Embryonic facial prominence (tissue), 1 donor: ENCODE data around the gene UPF1.

ENCODE experiments used
- DNase-seq: peaks from one replicate; pipeline ENCODE4 v3.0.0-alpha.2; 2016; ENCODE audit errors: extremely low spot score

UPF1 gene

DNA sequence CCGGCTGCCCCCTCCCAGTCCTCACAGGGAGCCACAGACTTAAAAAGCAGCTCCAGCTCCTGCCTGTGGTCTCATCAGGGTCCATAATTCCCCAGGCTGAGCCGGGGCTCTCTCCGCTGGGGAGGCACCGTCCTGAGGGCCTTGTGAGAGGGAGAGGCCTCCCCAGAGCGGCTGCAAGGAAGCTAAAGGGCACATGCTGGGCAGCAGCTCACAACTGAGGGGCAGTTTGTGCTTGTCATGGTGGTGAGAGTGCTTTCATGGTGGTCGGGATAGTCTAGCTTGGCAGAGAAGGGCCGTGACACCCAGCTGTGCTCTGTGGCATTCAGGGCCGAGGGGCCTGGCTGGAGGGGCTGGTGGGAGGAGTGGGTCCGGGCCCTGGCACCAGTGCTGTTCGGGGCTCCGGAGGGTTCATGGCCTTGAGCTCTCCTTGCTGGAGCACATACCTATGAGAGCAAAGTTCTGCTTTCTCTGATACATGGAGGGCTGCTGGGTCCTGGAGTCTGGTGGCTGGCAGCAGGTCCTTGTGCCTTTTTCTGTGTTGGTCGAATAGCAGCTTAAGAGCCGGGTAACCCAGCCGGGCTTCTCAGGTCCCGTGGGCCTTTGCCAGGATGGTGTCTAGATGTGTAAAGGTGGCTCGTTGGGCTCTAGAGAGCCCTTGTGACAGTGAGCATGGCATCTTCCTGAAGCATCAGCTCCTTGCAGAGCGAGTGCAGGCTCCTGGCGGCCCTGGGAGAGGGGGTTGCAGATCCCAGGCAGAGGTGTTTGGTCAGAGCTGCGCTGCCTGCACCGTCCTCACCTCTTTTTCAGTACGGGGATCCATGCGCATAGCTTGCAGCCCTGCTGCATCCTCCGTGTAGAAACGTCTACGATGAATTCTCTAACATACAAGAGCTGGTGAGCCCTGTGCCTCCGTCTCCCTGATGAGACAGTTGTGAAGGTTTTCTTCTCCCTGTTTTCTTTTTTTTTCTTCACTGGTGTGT lies 8.8 kb downstream of the UPF1 start:
- no peak for DNase-seq

GRCh38 chr19:18841400-18841799 lies 9.6 kb downstream of the UPF1 start:
- DNase-seq = no peak

GRCh38 chr19:18842166-18842565 lies 10.4 kb downstream of the UPF1 start:
- no peak for DNase-seq

DNA sequence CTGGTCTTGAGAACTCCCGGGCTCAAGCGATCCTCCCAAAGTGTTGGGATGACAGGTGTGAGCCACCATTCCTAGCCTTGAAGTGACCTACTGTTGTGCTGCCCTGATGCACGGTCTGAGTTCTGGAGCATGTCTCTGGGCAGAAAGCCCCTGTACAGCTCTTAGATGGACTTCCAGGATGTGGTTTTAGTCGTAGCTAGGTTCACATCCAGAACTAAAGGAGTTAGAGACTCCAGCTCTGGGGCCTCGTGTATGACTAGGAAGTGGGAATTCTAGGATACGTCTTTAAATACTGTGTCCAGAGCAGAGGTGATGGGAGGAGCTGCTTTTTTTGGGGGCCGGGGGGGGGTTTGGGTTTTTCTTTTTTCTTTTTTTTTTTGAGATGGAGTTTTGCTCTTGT lies 12.2 kb downstream of the UPF1 start:
- DNase-seq = no peak

DNA sequence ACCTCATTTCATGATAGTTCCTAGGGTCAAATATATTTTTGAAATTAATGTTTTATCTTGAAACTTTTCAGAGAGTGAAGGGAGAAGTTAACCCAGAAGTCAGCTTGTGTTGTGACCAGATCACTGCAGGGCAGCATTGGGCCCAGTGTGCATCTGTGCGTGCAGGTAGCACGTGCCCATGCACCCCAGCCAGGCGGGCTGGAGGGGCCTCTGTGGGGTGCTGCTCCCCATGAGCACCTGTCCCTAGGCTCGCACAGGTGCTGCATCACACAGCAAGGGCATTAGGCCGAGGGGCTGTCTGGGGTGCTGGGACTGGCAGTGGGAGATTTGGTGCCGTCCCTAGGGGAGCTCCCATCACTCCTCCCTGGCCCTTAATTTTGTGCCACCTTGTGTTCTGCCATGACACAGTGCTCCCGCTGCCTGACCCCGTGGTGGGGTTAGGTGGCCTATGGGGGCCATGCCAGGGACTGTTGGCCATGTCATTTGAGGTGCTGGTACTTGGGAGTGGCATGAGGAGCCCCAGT lies 13.1 kb downstream of the UPF1 start:
- no peak for DNase-seq

GRCh38 chr19:18845961-18846360 lies 14.2 kb downstream of the UPF1 start:
- DNase-seq = no peak

- no peak for DNase-seq
These were observed 15.2 kb downstream of the UPF1 start for GRCh38 chr19:18846862-18847548.

GRCh38 chr19:18847549-18848463 lies 16.0 kb downstream of the UPF1 start:
- DNase-seq = no peak

GRCh38 chr19:18848878-18849661 lies 17.3 kb downstream of the UPF1 start:
- no peak for DNase-seq

DNA sequence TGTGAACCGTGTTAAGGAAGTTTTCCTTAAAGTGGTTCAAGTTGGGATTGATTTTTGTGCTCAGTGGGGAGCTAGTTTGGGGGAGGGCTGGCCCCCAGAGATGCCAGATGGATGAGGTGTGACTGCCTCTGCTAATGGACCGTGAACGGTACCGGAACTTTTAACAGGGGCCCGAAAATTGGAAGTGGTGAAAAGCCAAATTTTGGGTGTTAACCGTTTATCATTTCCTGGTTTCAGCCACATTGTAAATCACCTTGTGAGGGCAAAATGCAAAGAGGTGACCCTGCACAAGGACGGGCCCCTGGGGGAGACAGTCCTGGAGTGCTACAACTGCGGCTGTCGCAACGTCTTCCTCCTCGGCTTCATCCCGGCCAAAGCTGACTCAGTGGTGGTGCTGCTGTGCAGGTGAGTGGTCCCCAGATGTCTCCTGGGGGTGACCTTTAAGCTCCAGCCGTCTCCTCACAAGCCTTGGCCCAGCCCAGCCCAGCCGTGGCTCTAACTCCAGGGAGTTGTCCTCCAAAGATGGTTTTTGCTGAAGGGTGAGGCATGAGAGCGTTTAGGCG lies 18.2 kb downstream of the UPF1 start:
- DNase-seq = no peak

- no peak for DNase-seq
These were observed 19.0 kb downstream of the UPF1 start for GRCh38 chr19:18850471-18851375.

DNA sequence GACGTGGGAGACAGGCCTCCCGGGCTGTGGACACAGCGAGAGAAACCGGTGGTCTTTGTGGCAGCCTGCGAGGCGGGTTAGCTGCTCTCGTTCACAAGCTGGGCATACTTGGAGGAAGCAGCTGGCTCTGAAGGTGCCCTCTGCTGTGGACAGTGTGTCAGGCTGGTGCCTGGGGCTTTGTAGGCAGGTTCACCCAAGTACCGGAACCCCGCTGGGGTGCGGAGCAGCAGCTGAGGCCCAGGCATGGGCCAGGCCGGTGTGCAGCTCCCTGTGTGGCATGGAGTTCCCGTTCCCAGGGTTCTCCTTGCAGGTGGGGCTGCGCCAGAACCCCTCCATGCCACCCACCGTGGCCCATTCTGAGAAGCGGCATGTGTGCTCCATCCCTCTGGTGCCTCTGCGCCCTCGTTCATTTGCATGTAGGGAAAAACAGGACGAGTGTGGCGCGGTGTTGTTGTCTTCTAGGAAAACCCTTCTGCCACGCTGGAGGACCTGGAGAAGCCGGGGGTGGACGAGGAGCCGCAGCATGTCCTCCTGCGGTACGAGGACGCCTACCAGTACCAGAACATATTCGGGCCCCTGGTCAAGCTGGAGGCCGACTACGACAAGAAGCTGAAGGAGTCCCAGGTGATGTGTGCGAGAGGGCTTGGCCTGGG lies 20.0 kb downstream of the UPF1 start:
- DNase-seq = no peak

DNA sequence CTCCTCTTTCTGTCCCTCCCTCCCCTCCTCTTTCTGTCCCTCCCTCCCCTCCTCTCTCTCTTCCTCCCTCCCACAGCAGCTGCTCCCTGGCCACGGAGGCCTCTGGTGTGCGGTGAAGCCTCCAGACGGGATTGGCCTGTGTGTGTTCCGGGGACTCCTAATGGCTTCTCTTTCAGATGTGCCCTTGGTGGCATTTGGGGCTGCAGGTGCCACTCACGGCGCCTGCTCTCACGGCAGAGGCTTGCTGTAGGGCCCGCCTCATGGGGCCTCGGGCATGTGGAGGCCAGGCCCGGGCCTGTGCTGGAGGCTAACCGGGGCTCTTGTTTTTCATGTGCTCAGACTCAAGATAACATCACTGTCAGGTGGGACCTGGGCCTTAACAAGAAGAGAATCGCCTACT lies 20.9 kb downstream of the UPF1 start:
- DNase-seq = no peak

GRCh38 chr19:18853755-18854427 lies 22.1 kb downstream of the UPF1 start:
- no peak for DNase-seq

GRCh38 chr19:18854982-18855381 lies 23.2 kb downstream of the UPF1 start:
- DNase-seq = no peak

DNA sequence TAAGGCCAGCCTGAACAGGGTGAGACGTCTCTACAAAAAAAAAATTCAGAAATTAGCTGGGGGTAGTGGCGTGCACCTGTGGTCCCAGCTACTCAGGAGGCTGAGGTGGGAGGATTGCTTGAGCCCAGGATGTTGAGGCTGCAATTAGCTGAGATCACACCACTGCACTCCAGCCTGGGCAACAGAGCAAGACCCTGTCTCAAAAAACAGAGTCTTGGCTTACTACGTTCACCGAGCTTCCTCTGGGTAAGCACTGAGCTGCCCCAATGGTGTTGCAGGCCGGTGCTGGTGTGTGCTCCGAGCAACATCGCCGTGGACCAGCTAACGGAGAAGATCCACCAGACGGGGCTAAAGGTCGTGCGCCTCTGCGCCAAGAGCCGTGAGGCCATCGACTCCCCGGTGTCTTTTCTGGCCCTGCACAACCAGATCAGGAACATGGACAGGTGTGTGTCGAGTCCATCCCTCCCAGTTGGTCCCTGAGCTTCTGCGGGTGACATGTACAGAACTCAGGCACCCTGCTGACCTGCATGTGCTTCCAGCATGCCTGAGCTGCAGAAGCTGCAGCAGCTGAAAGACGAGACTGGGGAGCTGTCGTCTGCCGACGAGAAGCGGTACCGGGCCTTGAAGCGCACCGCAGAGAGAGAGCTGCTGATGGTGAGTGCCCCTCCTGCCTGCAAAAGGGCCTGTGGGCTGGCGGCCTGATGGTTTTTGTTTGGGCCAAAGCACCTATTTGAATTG lies 24.1 kb downstream of the UPF1 start:
- DNase-seq = no peak

GRCh38 chr19:18856385-18857126 lies 24.8 kb downstream of the UPF1 start:
- no peak for DNase-seq
